SK-N-SH treated with all-trans-retinoic acid at 6 μM for 48 hours (cell line): ENCODE measurements around the gene S100B.

Experiments used
- ATAC-seq: fragments of 200-7000 bp; cut with Tn5 transposase; 3 replicates; pipeline ENCODE4 v1.9.1; 2020; ENCODE audit warnings: mild to moderate bottlenecking, moderate library complexity
- ARNTL ChIP-seq: fragments of 450-650 bp; formaldehyde crosslinking; IDR thresholded peaks from 2 replicates; pipeline ENCODE4 v1.5.0; 2020; ENCODE audit warnings: low read depth, mild to moderate bottlenecking, moderate library complexity, borderline replicate concordance
- BACH2 ChIP-seq: fragments of 250-450 bp; sonication (Bioruptor Pico); IDR thresholded peaks from 2 replicates; pipeline ENCODE4 v1.9.0; 2021; ENCODE audit warnings: mild to moderate bottlenecking, borderline replicate concordance
- CREB5 ChIP-seq: fragments of 250-450 bp; sonication (Bioruptor Pico); IDR thresholded peaks from 2 replicates; pipeline ENCODE4 v1.5.1; 2020; ENCODE audit warnings: low read depth, mild to moderate bottlenecking, moderate library complexity
- CSDC2 ChIP-seq: fragments of 250-450 bp; sonication (Bioruptor Pico); IDR thresholded peaks from 2 replicates; pipeline ENCODE4 v1.5.0; 2020; ENCODE audit warnings: mild to moderate bottlenecking, moderate library complexity
- ESRRG ChIP-seq: fragments of 250-450 bp; sonication (Bioruptor Pico); IDR thresholded peaks from 2 replicates; pipeline ENCODE4 v1.6.1; 2021; ENCODE audit warnings: mild to moderate bottlenecking
- GLIS3 ChIP-seq: fragments of 250-450 bp; sonication (Bioruptor Pico); IDR thresholded peaks from 2 replicates; pipeline ENCODE4 v1.5.0; 2020; ENCODE audit warnings: mild to moderate bottlenecking, moderate library complexity
- ISL1 ChIP-seq: fragments of 250-450 bp; sonication (Bioruptor Pico); IDR thresholded peaks from 2 replicates; pipeline ENCODE4 v2.1.2; 2022; ENCODE audit warnings: mild to moderate bottlenecking, moderate library complexity
- OSR1 ChIP-seq: fragments of 250-450 bp; sonication (Bioruptor Pico); IDR thresholded peaks from 2 replicates; pipeline ENCODE4 v1.8.0; 2022; ENCODE audit warnings: moderate library complexity, mild to moderate bottlenecking, inconsistent platforms
- PATZ1 ChIP-seq: fragments of 250-450 bp; sonication (Bioruptor Pico); IDR thresholded peaks from 2 replicates; pipeline ENCODE4 v1.8.0; 2020; ENCODE audit warnings: mild to moderate bottlenecking, moderate library complexity, borderline replicate concordance
- POU6F1 ChIP-seq: fragments of 250-450 bp; sonication (Bioruptor Pico); IDR thresholded peaks from 2 replicates; pipeline ENCODE4 v1.8.0; 2021; ENCODE audit warnings: low read depth, mild to moderate bottlenecking, moderate library complexity, borderline replicate concordance
- PPARA ChIP-seq: fragments of 250-450 bp; sonication (Bioruptor Pico); IDR thresholded peaks from 2 replicates; pipeline ENCODE4 v1.5.0; 2020; ENCODE audit warnings: mild to moderate bottlenecking, borderline replicate concordance
- RARB ChIP-seq: fragments of 250-450 bp; sonication (Bioruptor Pico); IDR thresholded peaks from 2 replicates; pipeline ENCODE4 v1.8.0; 2021; ENCODE audit warnings: mild to moderate bottlenecking, moderate library complexity
- SNAI2 ChIP-seq: fragments of 250-450 bp; sonication (Bioruptor Pico); IDR thresholded peaks from 2 replicates; pipeline ENCODE4 v1.5.0; 2020; ENCODE audit warnings: mild to moderate bottlenecking, moderate library complexity
- TCF4 ChIP-seq: fragments of 250-450 bp; sonication (Bioruptor Pico); IDR thresholded peaks from 2 replicates; pipeline ENCODE4 v1.8.0; 2021; ENCODE audit warnings: mild to moderate bottlenecking, moderate library complexity, borderline replicate concordance
- TOX ChIP-seq: fragments of 250-450 bp; sonication (Bioruptor Pico); IDR thresholded peaks from 2 replicates; pipeline ENCODE4 v1.8.0; 2021; ENCODE audit warnings: mild to moderate bottlenecking, moderate library complexity, borderline replicate concordance
- ZC3H10 ChIP-seq: fragments of 250-450 bp; sonication (Bioruptor Pico); IDR thresholded peaks from 2 replicates; pipeline ENCODE4 v1.5.1; 2021; ENCODE audit warnings: mild to moderate bottlenecking, moderate library complexity
- ZFP3 ChIP-seq: fragments of 250-450 bp; sonication (Bioruptor Pico); IDR thresholded peaks from 2 replicates; pipeline ENCODE4 v1.5.0; 2020; ENCODE audit warnings: mild to moderate bottlenecking, moderate library complexity
- ZFP30 ChIP-seq: fragments of 450-650 bp; formaldehyde crosslinking; IDR thresholded peaks from 2 replicates; pipeline ENCODE4 v1.5.0; 2022; ENCODE audit warnings: mild to moderate bottlenecking, moderate library complexity
- ZNF565 ChIP-seq: fragments of 450-650 bp; formaldehyde crosslinking; conservative IDR thresholded peaks from 2 replicates; pipeline ENCODE4 v1.5.0; 2020; ENCODE audit warnings: low read depth, mild to moderate bottlenecking, moderate library complexity
- ZNF70 ChIP-seq: fragments of 450-650 bp; formaldehyde crosslinking; IDR thresholded peaks from 2 replicates; pipeline ENCODE4 v1.5.0; 2020; ENCODE audit warnings: mild to moderate bottlenecking, moderate library complexity
- ZNF8 ChIP-seq: fragments of 450-650 bp; formaldehyde crosslinking; IDR thresholded peaks from 2 replicates; pipeline ENCODE4 v1.5.0; 2020; ENCODE audit warnings: mild to moderate bottlenecking, moderate library complexity
- TF ChIP-seq, protein P1 (sequence below): fragments of 250-450 bp; sonication (Bioruptor Pico); IDR thresholded peaks from 2 replicates; pipeline ENCODE4 v1.5.0; 2020; ENCODE audit warnings: mild to moderate bottlenecking, moderate library complexity
- TF ChIP-seq, protein P2 (sequence below): fragments of 250-450 bp; sonication (Bioruptor Pico); IDR thresholded peaks from 2 replicates; pipeline ENCODE4 v1.5.1; 2021; ENCODE audit warnings: mild to moderate bottlenecking, moderate library complexity

Gene S100B

DNA sequence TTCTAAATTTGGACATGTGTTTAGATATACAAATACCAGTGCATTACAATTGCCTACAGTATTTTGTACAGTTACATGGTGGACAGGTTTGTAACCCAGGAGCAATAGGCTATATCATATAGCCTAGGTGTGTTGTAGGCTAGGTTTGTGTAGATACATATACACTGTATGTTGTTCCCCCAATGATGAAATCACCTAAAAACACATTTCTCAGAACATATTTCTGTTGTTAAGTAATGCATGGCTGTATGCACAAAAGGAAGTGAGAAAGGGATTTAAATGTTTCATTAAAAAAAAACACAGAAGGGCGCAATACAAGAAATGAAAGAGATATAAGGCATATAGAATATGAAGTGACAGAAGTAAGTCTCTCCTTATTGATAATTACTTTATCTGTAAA, 32.0 kb downstream of the S100B start (continued):
- TF ChIP-seq, protein P1, sequence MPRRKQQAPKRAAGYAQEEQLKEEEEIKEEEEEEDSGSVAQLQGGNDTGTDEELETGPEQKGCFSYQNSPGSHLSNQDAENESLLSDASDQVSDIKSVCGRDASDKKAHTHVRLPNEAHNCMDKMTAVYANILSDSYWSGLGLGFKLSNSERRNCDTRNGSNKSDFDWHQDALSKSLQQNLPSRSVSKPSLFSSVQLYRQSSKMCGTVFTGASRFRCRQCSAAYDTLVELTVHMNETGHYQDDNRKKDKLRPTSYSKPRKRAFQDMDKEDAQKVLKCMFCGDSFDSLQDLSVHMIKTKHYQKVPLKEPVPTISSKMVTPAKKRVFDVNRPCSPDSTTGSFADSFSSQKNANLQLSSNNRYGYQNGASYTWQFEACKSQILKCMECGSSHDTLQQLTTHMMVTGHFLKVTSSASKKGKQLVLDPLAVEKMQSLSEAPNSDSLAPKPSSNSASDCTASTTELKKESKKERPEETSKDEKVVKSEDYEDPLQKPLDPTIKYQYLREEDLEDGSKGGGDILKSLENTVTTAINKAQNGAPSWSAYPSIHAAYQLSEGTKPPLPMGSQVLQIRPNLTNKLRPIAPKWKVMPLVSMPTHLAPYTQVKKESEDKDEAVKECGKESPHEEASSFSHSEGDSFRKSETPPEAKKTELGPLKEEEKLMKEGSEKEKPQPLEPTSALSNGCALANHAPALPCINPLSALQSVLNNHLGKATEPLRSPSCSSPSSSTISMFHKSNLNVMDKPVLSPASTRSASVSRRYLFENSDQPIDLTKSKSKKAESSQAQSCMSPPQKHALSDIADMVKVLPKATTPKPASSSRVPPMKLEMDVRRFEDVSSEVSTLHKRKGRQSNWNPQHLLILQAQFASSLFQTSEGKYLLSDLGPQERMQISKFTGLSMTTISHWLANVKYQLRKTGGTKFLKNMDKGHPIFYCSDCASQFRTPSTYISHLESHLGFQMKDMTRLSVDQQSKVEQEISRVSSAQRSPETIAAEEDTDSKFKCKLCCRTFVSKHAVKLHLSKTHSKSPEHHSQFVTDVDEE: no peak
- no peak for TF ChIP-seq POU6F1
- no peak for TF ChIP-seq ZNF70 (CRISPR knock-in tag)
- no peak for TF ChIP-seq SNAI2 (CRISPR knock-in tag)
- no peak for TF ChIP-seq ZC3H10 (CRISPR knock-in tag)
- no peak for TF ChIP-seq OSR1 (CRISPR knock-in tag)
- TF ChIP-seq BACH2: no peak
- no peak for TF ChIP-seq PPARA
- TF ChIP-seq GLIS3: no peak

GRCh38 chr21:46570631-46571030, 34.3 kb downstream of the S100B start:
- TF ChIP-seq ARNTL (no peak), ZFP3 (CRISPR knock-in tag) (no peak), BACH2 (no peak), ZNF70 (CRISPR knock-in tag) (no peak), ZC3H10 (CRISPR knock-in tag) (no peak), ESRRG (CRISPR knock-in tag) (no peak)
- ATAC-seq: no peak

DNA sequence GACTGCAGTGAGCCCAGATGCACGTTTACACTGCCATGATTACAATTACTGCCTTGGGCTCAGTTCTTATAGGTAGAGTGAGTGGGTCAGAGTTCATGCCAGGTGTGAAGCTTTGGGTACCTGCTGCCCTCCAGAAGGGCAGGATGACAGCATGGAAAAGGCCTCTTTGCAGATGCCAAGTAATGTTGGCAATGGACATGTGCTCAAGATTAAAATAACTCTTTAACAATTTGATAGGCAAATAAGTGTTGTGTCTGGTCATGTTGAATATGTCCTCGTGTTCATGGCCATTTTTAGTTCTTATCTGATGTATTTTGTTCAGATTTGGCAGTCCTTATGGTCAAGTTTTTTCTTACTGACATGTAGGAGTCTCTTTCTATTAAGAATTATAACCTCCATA, 34.8 kb downstream of the S100B start:
- no peak for TF ChIP-seq TCF4 (CRISPR knock-in tag)
- TF ChIP-seq ZNF70 (CRISPR knock-in tag): no peak
- TF ChIP-seq ZNF565 (CRISPR knock-in tag): no peak
- TF ChIP-seq RARB (CRISPR knock-in tag): no peak
- TF ChIP-seq, protein P1: no peak
- TF ChIP-seq ESRRG (CRISPR knock-in tag): no peak
- TF ChIP-seq POU6F1: no peak
- no peak for TF ChIP-seq CREB5 (CRISPR knock-in tag)
- TF ChIP-seq TOX (CRISPR knock-in tag): no peak
- no peak for TF ChIP-seq OSR1 (CRISPR knock-in tag)
- no peak for TF ChIP-seq BACH2
- no peak for TF ChIP-seq PPARA
- TF ChIP-seq GLIS3: no peak
- no peak for TF ChIP-seq ZC3H10 (CRISPR knock-in tag)
- TF ChIP-seq ZNF8 (CRISPR knock-in tag): no peak
- TF ChIP-seq ZFP30 (CRISPR knock-in tag): no peak
- TF ChIP-seq PATZ1 (CRISPR knock-in tag): no peak
- no peak for TF ChIP-seq ISL1 (CRISPR knock-in tag)
- no peak for TF ChIP-seq CSDC2 (CRISPR knock-in tag)
- TF ChIP-seq, protein P2, sequence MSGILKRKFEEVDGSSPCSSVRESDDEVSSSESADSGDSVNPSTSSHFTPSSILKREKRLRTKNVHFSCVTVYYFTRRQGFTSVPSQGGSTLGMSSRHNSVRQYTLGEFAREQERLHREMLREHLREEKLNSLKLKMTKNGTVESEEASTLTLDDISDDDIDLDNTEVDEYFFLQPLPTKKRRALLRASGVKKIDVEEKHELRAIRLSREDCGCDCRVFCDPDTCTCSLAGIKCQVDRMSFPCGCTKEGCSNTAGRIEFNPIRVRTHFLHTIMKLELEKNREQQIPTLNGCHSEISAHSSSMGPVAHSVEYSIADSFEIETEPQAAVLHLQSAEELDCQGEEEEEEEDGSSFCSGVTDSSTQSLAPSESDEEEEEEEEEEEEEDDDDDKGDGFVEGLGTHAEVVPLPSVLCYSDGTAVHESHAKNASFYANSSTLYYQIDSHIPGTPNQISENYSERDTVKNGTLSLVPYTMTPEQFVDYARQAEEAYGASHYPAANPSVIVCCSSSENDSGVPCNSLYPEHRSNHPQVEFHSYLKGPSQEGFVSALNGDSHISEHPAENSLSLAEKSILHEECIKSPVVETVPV (CRISPR knock-in tag): no peak
- no peak for ATAC-seq
